Activated CD4-positive, alpha-beta memory T cell treated with anti-CD3 and anti-CD28 coated beads, Interleukin-2, amount 10 ng/mL, durations not matched to agents 7 days and 5 days (primary cell): ENCODE measurements around the gene TTC28. TPM values are rescaled to one million over a fixed set of nuclear protein-coding genes. Genes with fewer than 3 reads are reported as not detected.

Source experiments
- CTCF ChIA-PET: fragments of 350-600 bp; sonication (Branson Sonifier 250); formaldehyde crosslinking; loops from one replicate; lab custom pipeline; 2021; ENCODE audit warnings: antibody characterized with exemption, inconsistent platforms; lab: Charles Lee
- POLR2A ChIA-PET: fragments of 350-600 bp; sonication (Branson Sonifier 250); formaldehyde crosslinking; loops from one replicate; lab custom pipeline; 2021; ENCODE audit warnings: antibody characterized with exemption; lab: Charles Lee
- DNase-seq: peaks from one replicate; pipeline ENCODE4 v3.0.0-alpha.2; 2020
- H3K27ac Mint-ChIP-seq: one replicate; pipeline ENCODE4 v1.8.0; 2021; ENCODE audit warnings: mild to moderate bottlenecking, mixed read lengths
- H3K27me3 Mint-ChIP-seq: one replicate; pipeline ENCODE4 v1.8.0; 2021; ENCODE audit warnings: mixed read lengths
- H3K36me3 Mint-ChIP-seq: one replicate; pipeline ENCODE4 v1.8.0; 2021; ENCODE audit warnings: low read depth, mixed read lengths
- H3K4me1 Mint-ChIP-seq: one replicate; pipeline ENCODE4 v1.8.0; 2021; ENCODE audit warnings: mixed read lengths
- H3K4me3 Mint-ChIP-seq: one replicate; pipeline ENCODE4 v1.8.0; 2021; ENCODE audit warnings: mild to moderate bottlenecking, mixed read lengths
- H3K9me3 Mint-ChIP-seq: one replicate; pipeline ENCODE4 v1.8.0; 2021; ENCODE audit warnings: mixed read lengths
- total RNA-seq, 2 experiments: library from RNA; stranded (reverse); gene quantifications; one replicate each; pipeline ENCODE4 v1.2.3, GENCODE V29; 2021

The TTC28 gene
- total RNA-seq, 2 experiments from 2014 or later, result 0.93 to 1.4 TPM

DNA sequence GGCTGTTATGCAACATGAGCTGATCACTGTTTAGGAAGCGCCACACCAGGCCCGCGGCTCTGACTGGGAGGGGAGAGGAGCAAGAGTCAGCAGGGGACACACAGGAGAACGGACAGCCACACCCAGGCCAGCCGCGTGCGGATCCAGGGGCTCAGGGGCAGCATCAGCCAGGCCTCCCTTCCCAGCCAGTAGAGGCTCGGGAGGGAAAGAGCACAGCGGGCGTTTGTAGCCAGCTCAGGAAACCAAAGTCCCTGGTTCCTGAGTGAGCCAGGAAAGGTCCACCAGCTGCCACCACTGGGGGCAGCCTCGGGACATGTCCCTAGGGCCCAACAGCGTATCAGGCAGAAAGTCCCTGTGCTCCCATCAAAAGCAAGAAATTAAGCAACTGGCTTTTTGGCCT, 688.8 kb downstream of the TTC28 start:
- Mint-ChIP-seq H3K4me1 (peaks cover 3% of the 10 kb centered on the region), H3K27ac (no peak overlapping the region), H3K36me3 (no peaks in the 10 kb centered on the region), H3K9me3 (no peaks in the 10 kb centered on the region), H3K4me3 (no peak overlapping the region), H3K27me3 (no peaks in the 10 kb centered on the region)
- CTCF ChIA-PET, result interaction anchor here (1.0 kb wide), 1 partner anchor 16 kb away, joined by 3 read pairs; no protein-coding TSS in a partner anchor
- no peak for DNase-seq
- POLR2A ChIA-PET, result no interaction called here

DNA sequence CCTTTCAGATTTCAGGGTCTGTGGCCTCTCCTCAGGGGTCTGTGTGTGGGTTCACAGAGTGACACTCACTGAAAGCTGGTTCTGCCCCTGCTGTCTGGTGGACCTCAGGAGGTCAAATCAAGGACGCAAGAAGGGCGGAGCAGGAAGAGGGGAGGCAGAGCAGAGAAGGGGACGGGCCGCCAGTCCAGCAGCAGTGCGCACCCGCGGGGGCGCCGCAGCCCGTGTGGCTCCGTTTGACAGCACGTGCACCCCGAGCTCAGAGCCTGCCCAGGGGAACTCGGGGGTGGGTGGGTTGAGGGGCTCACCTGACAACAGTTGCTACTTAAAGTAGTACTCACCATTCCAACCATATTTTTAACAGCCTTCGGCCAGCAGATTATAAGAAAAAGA, 689.2 kb downstream of the TTC28 start:
- Mint-ChIP-seq H3K36me3 (no peaks in the 10 kb centered on the region), H3K4me3 (no peak overlapping the region), H3K4me1 (peaks cover 3% of the 10 kb centered on the region), H3K27me3 (no peaks in the 10 kb centered on the region), H3K9me3 (no peaks in the 10 kb centered on the region), H3K27ac (no peak overlapping the region)
- no peak for DNase-seq
- ChIA-PET POLR2A (no interaction called here), CTCF (interaction anchor here (1.0 kb wide), 1 partner anchor 16 kb away, joined by 3 read pairs; no protein-coding TSS in a partner anchor)

DNA sequence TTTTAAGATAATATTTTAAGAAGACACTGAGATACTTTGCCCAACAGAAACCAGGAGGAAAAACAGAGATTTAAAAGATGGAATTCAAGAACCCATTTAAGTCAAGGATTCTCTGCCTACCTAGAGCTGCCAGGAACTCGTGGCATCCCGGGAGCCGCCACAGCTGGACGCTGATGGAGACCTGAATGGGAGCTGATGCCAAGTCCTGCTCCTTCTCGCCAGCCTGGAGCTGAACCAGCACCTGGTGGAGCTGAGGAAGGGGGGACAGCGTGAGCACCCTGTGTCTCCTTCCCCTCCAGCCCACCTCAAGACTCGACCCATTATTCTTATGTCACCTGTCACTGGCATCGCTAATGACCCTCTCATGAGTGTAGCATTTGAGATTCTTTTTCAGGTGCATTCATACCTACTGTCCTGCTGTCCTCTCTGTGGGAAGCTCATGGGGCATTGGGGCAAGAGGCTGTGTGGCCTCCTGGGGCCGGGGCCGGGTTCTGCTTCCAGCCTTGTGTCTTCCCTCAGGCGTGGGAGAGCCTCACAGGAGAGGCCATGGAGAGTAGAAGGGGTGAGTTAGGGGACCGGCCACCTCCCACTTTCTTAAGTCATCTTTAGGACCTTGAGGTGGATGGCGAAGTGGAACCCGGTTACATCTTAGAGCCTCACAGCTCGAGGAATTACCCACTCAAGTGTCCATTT, 689.7 kb downstream of the TTC28 start:
- no peak overlapping the region for H3K4me3 Mint-ChIP-seq
- ChIA-PET CTCF (no interaction called here), POLR2A (no interaction called here)
- peaks cover 3% of the 10 kb centered on the region for H3K4me1 Mint-ChIP-seq
- no peaks in the 10 kb centered on the region for H3K36me3 Mint-ChIP-seq
- DNase-seq, result no peak
- no peaks in the 10 kb centered on the region for H3K27me3 Mint-ChIP-seq
- H3K9me3 Mint-ChIP-seq, result no peaks in the 10 kb centered on the region
- no peak overlapping the region for H3K27ac Mint-ChIP-seq

DNA sequence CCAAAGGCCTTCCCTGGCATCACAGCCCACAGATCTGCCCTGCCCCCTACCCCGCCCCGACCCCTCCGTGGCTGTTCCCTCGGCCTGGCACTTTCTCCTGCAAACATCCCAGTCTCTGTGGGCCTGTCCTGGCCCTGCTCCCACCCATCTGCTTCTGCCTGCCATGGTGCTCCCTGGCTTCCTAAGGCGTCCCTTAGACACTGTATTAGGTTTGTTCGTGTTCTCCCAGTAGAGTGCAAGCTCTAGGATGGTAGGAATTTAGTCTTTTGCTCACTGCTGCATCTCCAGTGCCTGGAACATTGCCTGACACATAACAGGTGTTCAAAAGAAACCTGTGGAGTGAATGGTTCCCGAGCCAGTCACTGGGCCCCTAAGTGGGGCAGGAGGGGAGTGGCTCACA, 690.9 kb downstream of the TTC28 start:
- Mint-ChIP-seq H3K9me3 (no peaks in the 10 kb centered on the region), H3K27ac (no peak overlapping the region), H3K4me1 (peaks cover 3% of the 10 kb centered on the region), H3K36me3 (no peaks in the 10 kb centered on the region), H3K4me3 (no peak overlapping the region), H3K27me3 (no peaks in the 10 kb centered on the region)
- POLR2A ChIA-PET, result no interaction called here
- DNase-seq, result no peak
- CTCF ChIA-PET, result no interaction called here

DNA sequence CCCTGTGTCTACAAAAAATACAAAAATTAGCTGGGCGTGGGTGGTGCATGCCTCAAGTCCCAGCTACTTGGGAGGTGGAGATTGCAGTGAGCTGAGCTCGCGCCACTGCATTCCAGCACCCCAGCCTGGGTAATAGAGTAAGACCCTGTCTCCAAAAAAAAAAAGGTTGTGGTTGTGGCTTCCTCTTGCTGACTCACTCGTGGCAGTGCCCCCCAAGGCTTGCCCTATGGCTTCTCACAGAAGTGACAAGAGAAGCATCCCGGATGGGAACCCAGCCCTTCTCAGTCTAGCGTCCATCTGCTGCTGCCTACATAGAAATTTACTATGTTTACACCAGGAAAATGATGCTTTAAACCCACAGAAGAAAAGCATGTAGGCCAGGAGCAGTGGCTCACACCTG, 692.1 kb downstream of the TTC28 start:
- H3K27ac Mint-ChIP-seq, result no peak overlapping the region

DNA sequence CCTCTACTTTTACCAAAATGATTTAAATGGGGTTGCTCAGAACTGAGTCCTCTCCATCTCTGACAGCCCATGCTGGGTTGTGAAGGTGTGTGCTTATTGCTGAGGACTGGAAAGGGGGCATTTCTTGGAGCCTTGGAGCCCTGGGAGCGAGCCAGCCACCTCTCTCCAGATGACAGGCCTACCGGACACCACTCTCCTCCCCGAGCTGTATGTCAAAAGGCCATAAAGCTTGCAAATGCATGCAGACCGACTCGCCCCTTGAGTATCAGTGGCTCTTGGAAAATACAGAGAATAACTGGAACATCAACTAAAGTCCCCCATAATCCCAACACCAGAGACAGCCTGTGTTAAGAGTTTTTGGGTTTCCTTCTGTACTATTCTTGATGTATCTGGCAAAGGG, 692.7 kb downstream of the TTC28 start:
- H3K36me3 Mint-ChIP-seq, result no peaks in the 10 kb centered on the region
- no peaks in the 10 kb centered on the region for H3K9me3 Mint-ChIP-seq
- no peak overlapping the region for H3K27ac Mint-ChIP-seq
- peak; percentile 1 for DNase-seq
- POLR2A ChIA-PET, result no interaction called here
- H3K4me3 Mint-ChIP-seq, result no peak overlapping the region
- H3K27me3 Mint-ChIP-seq, result no peaks in the 10 kb centered on the region
- peaks cover 3% of the 10 kb centered on the region for H3K4me1 Mint-ChIP-seq
- CTCF ChIA-PET, result no interaction called here

More for the DNA sequence above, 692.1 kb downstream of the TTC28 start:
- H3K4me1 Mint-ChIP-seq, result peaks cover 3% of the 10 kb centered on the region
- ChIA-PET CTCF (no interaction called here), POLR2A (no interaction called here)
- H3K4me3 Mint-ChIP-seq, result no peak overlapping the region
- DNase-seq, result peak; percentile 7
- no peaks in the 10 kb centered on the region for H3K36me3 Mint-ChIP-seq
- H3K9me3 Mint-ChIP-seq, result no peaks in the 10 kb centered on the region
- no peaks in the 10 kb centered on the region for H3K27me3 Mint-ChIP-seq

DNA sequence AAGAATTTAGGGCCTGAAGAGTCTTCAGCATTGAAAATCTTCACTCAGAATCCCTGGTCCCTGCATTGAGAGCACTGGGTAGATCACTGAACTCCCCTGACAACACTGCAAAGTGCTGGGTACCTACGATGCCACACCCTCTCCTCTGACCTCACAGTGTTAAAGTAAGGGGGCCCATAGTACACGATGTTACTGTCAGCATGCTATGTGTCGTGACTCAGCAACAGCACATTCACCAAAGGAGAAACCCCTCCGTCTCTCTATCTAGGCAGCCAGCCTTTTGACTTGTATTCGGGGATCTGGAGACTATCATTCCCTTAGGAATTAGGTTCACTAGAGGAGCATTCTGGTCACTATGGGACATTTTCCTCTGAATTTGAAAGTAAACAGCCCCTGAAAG, 693.2 kb downstream of the TTC28 start:
- Mint-ChIP-seq H3K27ac (no peak overlapping the region), H3K4me1 (peaks cover 3% of the 10 kb centered on the region), H3K27me3 (no peaks in the 10 kb centered on the region), H3K36me3 (no peaks in the 10 kb centered on the region), H3K4me3 (no peak overlapping the region), H3K9me3 (no peaks in the 10 kb centered on the region)
- ChIA-PET CTCF (no interaction called here), POLR2A (no interaction called here)
- peak; percentile 1 for DNase-seq

DNA sequence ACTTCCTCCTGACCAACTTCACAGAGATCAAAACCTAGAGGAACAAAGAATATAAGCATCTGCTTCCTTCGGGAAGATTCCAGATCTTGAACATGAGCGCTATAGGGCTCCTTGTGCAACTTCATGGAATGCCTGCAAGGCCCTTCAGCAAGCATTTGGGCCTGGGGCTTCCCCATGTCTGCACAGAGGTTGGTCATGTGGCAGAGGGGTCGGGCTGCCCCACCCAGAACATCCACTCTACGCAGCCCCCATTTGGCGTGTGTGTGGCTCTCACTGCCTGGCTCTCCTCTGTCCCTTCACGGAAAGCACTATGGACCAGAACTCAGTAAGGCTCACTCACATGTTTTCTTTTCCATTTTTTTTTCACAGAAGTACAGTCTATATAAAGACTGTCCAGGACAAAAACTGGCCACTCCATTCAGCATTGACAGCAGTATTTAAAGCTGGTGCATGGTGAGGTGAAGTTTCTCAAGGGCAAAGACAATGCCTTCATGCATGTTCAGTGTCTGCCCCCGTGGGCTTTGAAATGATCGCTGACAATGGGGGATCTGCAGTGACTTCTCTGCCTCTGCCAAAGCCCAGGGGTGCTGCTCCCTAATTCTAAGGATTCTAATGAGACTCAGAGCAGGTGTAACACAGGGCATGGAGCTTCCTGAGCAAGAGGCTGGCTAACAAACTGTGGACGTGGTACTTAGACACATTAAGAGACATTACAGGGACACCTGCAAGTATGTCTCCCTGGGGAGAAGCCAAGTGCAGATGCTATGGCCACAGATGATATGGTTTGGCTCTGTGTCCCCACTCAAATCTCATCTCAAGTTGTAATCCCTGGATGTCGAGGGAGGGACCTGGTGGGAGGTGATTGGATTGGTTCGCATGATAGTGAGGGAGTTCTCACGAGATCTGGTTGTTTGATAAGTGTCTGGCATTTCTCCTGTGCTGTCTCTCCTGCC, 694.0 kb downstream of the TTC28 start:
- POLR2A ChIA-PET, result no interaction called here
- H3K4me3 Mint-ChIP-seq, result no peak overlapping the region
- H3K27me3 Mint-ChIP-seq, result no peaks in the 10 kb centered on the region
- no peak overlapping the region for H3K27ac Mint-ChIP-seq
- no peaks in the 10 kb centered on the region for H3K36me3 Mint-ChIP-seq
- CTCF ChIA-PET, result no interaction called here
- H3K9me3 Mint-ChIP-seq, result no peaks in the 10 kb centered on the region
- H3K4me1 Mint-ChIP-seq, result peaks cover 3% of the 10 kb centered on the region
- DNase-seq, result peak; percentile 9

DNA sequence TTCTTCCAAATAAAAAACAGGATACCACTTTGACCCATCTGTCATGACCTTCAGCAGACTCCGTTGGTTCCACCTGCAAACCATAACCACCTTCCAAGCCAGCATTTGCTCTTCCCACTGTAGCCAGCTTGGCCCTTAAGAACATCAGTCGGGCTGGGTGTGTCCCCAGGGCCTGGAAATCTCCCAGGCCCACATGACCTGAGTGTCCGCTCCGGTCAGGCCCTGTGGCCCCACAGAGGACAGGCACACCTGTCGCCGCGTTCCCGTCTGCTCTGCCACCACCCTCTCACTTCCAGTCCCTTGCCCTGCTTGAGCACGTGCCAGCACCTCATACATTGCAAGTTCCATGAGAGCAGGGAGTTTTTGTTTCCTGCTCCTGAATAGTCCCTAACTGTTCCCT, 694.9 kb downstream of the TTC28 start:
- H3K27me3 Mint-ChIP-seq, result no peaks in the 10 kb centered on the region
- H3K27ac Mint-ChIP-seq, result no peak overlapping the region
- no peak for DNase-seq
- ChIA-PET POLR2A (no interaction called here), CTCF (no interaction called here)
- no peaks in the 10 kb centered on the region for H3K36me3 Mint-ChIP-seq
- no peak overlapping the region for H3K4me3 Mint-ChIP-seq
- H3K9me3 Mint-ChIP-seq, result no peaks in the 10 kb centered on the region
- H3K4me1 Mint-ChIP-seq, result peaks cover 3% of the 10 kb centered on the region

DNA sequence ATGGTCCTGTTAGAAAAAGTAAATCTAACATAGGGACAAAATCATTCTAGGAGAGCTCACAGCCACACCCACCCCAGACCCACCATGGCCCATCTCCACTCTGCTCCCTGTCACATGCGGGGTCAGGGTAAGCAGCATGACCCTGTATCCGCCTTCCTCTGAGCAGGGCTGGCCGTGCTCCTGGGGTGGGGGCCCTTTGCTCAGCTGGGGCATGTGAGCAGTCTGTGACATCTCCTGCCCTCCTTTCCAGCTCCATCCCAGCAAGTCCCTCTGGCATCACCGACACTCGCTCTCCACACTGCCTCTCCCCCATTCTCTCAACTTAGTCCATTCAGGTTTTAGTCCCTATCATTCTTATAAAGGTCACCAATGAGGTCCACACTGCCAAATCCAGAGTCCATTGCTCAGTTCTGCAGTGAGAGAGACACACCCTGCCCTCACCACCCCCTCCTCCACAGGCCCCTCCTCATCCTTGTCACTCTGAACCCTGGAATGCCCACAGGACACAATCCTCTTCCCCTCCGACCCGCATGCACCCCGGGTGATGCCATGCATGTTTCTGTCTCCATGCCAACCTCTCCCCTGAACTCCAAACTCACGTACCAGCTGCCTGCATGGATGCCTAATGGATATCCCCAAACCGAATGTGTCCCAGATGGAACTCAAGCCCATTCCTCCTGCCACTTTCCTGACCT, 695.5 kb downstream of the TTC28 start:
- no peak overlapping the region for H3K27ac Mint-ChIP-seq
- H3K27me3 Mint-ChIP-seq, result no peaks in the 10 kb centered on the region
- ChIA-PET POLR2A (no interaction called here), CTCF (interaction anchor here (0.9 kb wide), 1 partner anchor 36 kb away, joined by 3 read pairs; no protein-coding TSS in a partner anchor)
- DNase-seq, result peak; percentile 6
- H3K4me3 Mint-ChIP-seq, result no peak overlapping the region
- H3K4me1 Mint-ChIP-seq, result peaks cover 3% of the 10 kb centered on the region
- no peaks in the 10 kb centered on the region for H3K9me3 Mint-ChIP-seq
- H3K36me3 Mint-ChIP-seq, result no peaks in the 10 kb centered on the region

DNA sequence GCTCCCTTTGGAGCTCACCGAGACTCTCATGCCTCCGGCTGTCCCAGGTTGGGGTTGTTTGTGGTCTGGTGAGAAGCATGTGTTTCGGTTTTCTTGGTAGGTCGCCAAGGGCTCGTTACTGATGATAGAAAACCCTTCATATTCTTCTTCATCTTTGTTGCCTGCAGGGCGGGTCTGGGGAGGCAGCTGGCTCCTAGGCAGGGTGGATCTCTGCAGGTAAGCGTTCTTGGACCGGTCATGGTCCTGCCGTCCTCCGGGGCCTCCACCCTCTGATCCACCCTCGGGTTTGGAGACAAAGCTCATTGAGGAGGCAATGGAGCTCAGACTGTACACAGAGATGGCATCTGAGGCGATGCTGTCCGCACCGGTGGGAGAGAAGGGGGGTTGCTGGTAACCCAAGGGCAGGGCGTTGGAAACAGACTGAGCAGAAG, 696.3 kb downstream of the TTC28 start:
- ChIA-PET CTCF (interaction anchor here (0.9 kb wide), 1 partner anchor 37 kb away, joined by 3 read pairs; no protein-coding TSS in a partner anchor), POLR2A (interaction anchor here (1.3 kb wide), 1 partner anchor 84 kb away, joined by 3 read pairs; no protein-coding TSS in a partner anchor)
- Mint-ChIP-seq H3K27ac (no peak overlapping the region), H3K36me3 (no peaks in the 10 kb centered on the region), H3K27me3 (no peaks in the 10 kb centered on the region), H3K9me3 (no peaks in the 10 kb centered on the region), H3K4me1 (peaks cover 2% of the 10 kb centered on the region), H3K4me3 (no peak overlapping the region)
- DNase-seq, result peak; percentile 7

DNA sequence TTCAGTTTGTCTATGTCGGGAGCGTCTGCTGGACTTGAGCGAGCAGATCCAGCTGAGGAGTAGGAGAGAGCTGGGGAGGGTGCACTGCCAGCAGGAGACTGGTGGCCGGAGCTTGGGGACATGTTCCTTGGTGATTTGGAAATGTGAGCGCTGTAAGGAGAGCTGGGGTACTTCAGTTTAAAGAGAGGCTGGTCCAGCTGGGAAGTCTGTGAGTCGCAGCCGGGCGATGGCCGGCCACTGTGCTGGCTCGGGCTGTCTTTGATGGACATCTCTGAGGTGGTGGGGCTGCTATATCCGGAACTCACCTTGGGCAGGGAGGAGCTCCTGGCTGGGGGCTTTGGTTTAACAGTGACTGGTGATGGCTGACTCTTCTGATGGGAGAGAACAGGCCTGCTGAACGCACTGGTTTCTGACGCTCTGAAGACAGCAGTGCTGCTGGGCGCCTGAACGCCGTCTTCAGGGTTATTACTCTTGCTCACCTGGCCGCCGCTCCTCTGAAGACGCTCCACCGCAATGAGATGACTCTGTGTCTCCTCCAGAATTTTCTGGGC, 696.9 kb downstream of the TTC28 start:
- H3K4me3 Mint-ChIP-seq, result no peak overlapping the region
- no peaks in the 10 kb centered on the region for H3K27me3 Mint-ChIP-seq
- no peaks in the 10 kb centered on the region for H3K36me3 Mint-ChIP-seq
- ChIA-PET POLR2A (interaction anchor here (1.3 kb wide), 1 partner anchor 84 kb away, joined by 3 read pairs; no protein-coding TSS in a partner anchor), CTCF (interaction anchor here (0.8 kb wide), 1 partner anchor 18 kb away, joined by 3 read pairs; no protein-coding TSS in a partner anchor)
- H3K9me3 Mint-ChIP-seq, result no peaks in the 10 kb centered on the region
- peak; percentile 7 for DNase-seq
- H3K4me1 Mint-ChIP-seq, result peaks cover 1% of the 10 kb centered on the region
- H3K27ac Mint-ChIP-seq, result no peak overlapping the region
